Measurements from ENCODE around the gene PAOX. TPM values are rescaled to one million over a fixed set of nuclear protein-coding genes. Genes with fewer than 3 reads are reported as not detected.
A peak's percentile ranks its signal among the peaks of the same experiment; 100 is the strongest.

PAOX gene
- total and polyA plus RNA-seq, 2 of the 13 experiments (the other 11 are each of a cell fraction or from before 2014, with no cell fraction given): 0.49 to 0.77 TPM

- TF ChIP-seq ZFY (CRISPR knock-in tag; IDR thresholded peaks at IDR 0.05): no peak; the same call in 1 of the 2 replicates
- no peak for TF ChIP-seq HOXA7 (CRISPR knock-in tag; IDR thresholded peaks at IDR 0.05)
- TF ChIP-seq TEAD3 (CRISPR knock-in tag; optimal IDR thresholded peaks at IDR 0.05; ENCODE audit: borderline replicate concordance): peak; percentile 26
- TF ChIP-seq ASH2L (IDR thresholded peaks at IDR 0.05; ENCODE audit: insufficient read length, low read depth, low read length): no peak
- TF ChIP-seq ZNF180 (CRISPR knock-in tag; IDR thresholded peaks at IDR 0.05; ENCODE audit: borderline replicate concordance, low read depth): no peak
- no peak for TF ChIP-seq HNRNPH1 (optimal IDR thresholded peaks at IDR 0.05; ENCODE audit: low read depth, low read length)
- TF ChIP-seq, protein P1, sequence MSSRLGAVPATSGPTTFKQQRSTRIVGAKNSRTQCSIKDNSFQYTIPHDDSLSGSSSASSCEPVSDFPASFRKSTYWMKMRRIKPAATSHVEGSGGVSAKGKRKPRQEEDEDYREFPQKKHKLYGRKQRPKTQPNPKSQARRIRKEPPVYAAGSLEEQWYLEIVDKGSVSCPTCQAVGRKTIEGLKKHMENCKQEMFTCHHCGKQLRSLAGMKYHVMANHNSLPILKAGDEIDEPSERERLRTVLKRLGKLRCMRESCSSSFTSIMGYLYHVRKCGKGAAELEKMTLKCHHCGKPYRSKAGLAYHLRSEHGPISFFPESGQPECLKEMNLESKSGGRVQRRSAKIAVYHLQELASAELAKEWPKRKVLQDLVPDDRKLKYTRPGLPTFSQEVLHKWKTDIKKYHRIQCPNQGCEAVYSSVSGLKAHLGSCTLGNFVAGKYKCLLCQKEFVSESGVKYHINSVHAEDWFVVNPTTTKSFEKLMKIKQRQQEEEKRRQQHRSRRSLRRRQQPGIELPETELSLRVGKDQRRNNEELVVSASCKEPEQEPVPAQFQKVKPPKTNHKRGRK (CRISPR knock-in tag; IDR thresholded peaks at IDR 0.05): no peak
- no peak for TF ChIP-seq ZBTB42 (CRISPR knock-in tag; IDR thresholded peaks at IDR 0.05)
- TF ChIP-seq, protein P2, sequence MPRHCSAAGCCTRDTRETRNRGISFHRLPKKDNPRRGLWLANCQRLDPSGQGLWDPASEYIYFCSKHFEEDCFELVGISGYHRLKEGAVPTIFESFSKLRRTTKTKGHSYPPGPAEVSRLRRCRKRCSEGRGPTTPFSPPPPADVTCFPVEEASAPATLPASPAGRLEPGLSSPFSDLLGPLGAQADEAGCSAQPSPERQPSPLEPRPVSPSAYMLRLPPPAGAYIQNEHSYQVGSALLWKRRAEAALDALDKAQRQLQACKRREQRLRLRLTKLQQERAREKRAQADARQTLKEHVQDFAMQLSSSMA (CRISPR knock-in tag; IDR thresholded peaks at IDR 0.05): no peak
- TF ChIP-seq ZSCAN12 (CRISPR knock-in tag; IDR thresholded peaks at IDR 0.05): no peak
- TF ChIP-seq, protein P3, sequence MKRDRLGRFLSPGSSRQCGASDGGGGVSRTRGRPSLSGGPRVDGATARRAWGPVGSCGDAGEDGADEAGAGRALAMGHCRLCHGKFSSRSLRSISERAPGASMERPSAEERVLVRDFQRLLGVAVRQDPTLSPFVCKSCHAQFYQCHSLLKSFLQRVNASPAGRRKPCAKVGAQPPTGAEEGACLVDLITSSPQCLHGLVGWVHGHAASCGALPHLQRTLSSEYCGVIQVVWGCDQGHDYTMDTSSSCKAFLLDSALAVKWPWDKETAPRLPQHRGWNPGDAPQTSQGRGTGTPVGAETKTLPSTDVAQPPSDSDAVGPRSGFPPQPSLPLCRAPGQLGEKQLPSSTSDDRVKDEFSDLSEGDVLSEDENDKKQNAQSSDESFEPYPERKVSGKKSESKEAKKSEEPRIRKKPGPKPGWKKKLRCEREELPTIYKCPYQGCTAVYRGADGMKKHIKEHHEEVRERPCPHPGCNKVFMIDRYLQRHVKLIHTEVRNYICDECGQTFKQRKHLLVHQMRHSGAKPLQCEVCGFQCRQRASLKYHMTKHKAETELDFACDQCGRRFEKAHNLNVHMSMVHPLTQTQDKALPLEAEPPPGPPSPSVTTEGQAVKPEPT (CRISPR knock-in tag; IDR thresholded peaks at IDR 0.05; ENCODE audit: low read depth): no peak
- no peak for TF ChIP-seq HNRNPLL (IDR thresholded peaks at IDR 0.05; ENCODE audit: low read depth, low read length, poor library complexity, severe bottlenecking)
- no peak for TF ChIP-seq MAF1 (CRISPR knock-in tag; IDR thresholded peaks at IDR 0.05; ENCODE audit: borderline replicate concordance)
- no peak for TF ChIP-seq ZSCAN22 (CRISPR knock-in tag; IDR thresholded peaks at IDR 0.05)
- TF ChIP-seq TRAFD1 (CRISPR knock-in tag; IDR thresholded peaks at IDR 0.05; ENCODE audit: borderline replicate concordance): no peak
- no peak for TF ChIP-seq PAWR (CRISPR knock-in tag; IDR thresholded peaks at IDR 0.05; ENCODE audit: borderline replicate concordance)
- no peak for TF ChIP-seq KAT2B (IDR thresholded peaks at IDR 0.05; ENCODE audit: borderline replicate concordance, low read depth, low read length)
- TF ChIP-seq ZNF841 (CRISPR knock-in tag; IDR thresholded peaks at IDR 0.05; ENCODE audit: borderline replicate concordance): no peak
- TF ChIP-seq, protein P4, sequence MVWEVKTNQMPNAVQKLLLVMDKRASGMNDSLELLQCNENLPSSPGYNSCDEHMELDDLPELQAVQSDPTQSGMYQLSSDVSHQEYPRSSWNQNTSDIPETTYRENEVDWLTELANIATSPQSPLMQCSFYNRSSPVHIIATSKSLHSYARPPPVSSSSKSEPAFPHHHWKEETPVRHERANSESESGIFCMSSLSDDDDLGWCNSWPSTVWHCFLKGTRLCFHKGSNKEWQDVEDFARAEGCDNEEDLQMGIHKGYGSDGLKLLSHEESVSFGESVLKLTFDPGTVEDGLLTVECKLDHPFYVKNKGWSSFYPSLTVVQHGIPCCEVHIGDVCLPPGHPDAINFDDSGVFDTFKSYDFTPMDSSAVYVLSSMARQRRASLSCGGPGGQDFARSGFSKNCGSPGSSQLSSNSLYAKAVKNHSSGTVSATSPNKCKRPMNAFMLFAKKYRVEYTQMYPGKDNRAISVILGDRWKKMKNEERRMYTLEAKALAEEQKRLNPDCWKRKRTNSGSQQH (CRISPR knock-in tag; IDR thresholded peaks at IDR 0.05; ENCODE audit: low read depth): no peak
- no peak for TF ChIP-seq CSRNP1 (CRISPR knock-in tag; IDR thresholded peaks at IDR 0.05)
Measured at GRCh38 chr10:133347710-133348517, 31.1 kb upstream of the PAOX start (continued).

Measured in HepG2 (cell line).